H1 (cell line): ENCODE data around the gene ATF7. TPM values are rescaled to one million over a fixed set of nuclear protein-coding genes. Genes with fewer than 3 reads are reported as not detected.

Experiments used
- CTCF ChIA-PET: fragments of 300-600 bp; sonication (Branson Sonifier 250); formaldehyde crosslinking; loops from one replicate; lab custom pipeline; 2021; ENCODE audit not compliant: partially characterized antibody; lab: Charles Lee
- POLR2A ChIA-PET: fragments of 300-600 bp; sonication (Branson Sonifier 250); formaldehyde crosslinking; loops from one replicate; lab custom pipeline; 2021; ENCODE audit warnings: inconsistent platforms; ENCODE audit not compliant: partially characterized antibody; lab: Charles Lee
- DNase-seq, 2 experiments: peaks; one replicate each; pipeline versions ENCODE4 v3.0.0 to v3.0.0-alpha.2; 2010 to 2022; ENCODE audit warnings: low spot score in 2 of 2, low read depth in 1 of 2, mixed read lengths in 1 of 2
- FAIRE-seq: peaks from 2 replicates; lab custom pipeline; 2011; peaks lifted over from hg19 to GRCh38; lab: Jason Lieb, UNC
- H2AFZ ChIP-seq: 2 replicates; pipeline ENCODE4 v1.8.1; 2012; ENCODE audit warnings: low read length, inconsistent platforms
- H2AK5ac ChIP-seq: 2 replicates; pipeline ENCODE4 v1.6.1; 2013; ENCODE audit warnings: low read depth, low read length
- H2BK120ac ChIP-seq: replicated peaks from 2 replicates; pipeline ENCODE3; 2013; ENCODE audit warnings: low read depth, low read length, inconsistent platforms
- H2BK12ac ChIP-seq: 2 replicates; pipeline ENCODE4 v1.6.1; 2013; ENCODE audit warnings: low read depth, low read length
- H2BK15ac ChIP-seq: 2 replicates; pipeline ENCODE4 v1.6.1; 2013; ENCODE audit warnings: low read length
- H2BK20ac ChIP-seq: 2 replicates; pipeline ENCODE4 v1.6.1; 2013; ENCODE audit warnings: low read length
- H2BK5ac ChIP-seq: 2 replicates; pipeline ENCODE4 v1.6.1; 2013; ENCODE audit warnings: low read depth, low read length
- H3K14ac ChIP-seq: 2 replicates; pipeline ENCODE4 v1.6.1; 2013; ENCODE audit warnings: inconsistent platforms; ENCODE audit not compliant: insufficient read length
- H3K18ac ChIP-seq: 2 replicates; pipeline ENCODE4 v1.6.1; 2013; ENCODE audit warnings: low read length; ENCODE audit errors: extremely low read depth
- H3K23ac ChIP-seq: 2 replicates; pipeline ENCODE4 v1.6.1; 2013; ENCODE audit warnings: inconsistent platforms; ENCODE audit not compliant: insufficient read length
- H3K23me2 ChIP-seq: 2 replicates; pipeline ENCODE4 v1.6.1; 2013; ENCODE audit warnings: low read depth, low read length
- H3K27ac ChIP-seq: 2 replicates; pipeline ENCODE4 v1.6.1; 2011; ENCODE audit warnings: low read depth, low read length, inconsistent platforms
- H3K27me3 ChIP-seq, 4 experiments: replicated peaks in 1 of 4; 1 replicate in 1 of 4; 2 replicates in 3 of 4; pipeline versions ENCODE4 v1.6.1 to v1.8.1; 2011 to 2013; ENCODE audit warnings: low read length in 3 of 4, mild to moderate bottlenecking in 3 of 4, inconsistent platforms in 2 of 4, mixed read lengths in 2 of 4, moderate library complexity in 1 of 4; ENCODE audit not compliant: control insufficient read depth in 3 of 4, insufficient read depth in 3 of 4; ENCODE audit errors: extremely low read depth in 1 of 4
- H3K36me3 ChIP-seq, 4 experiments: 2 replicates each; pipeline versions ENCODE4 v1.6.1 to v1.8.1; 2011 to 2013; ENCODE audit warnings: mild to moderate bottlenecking in 4 of 4, low read length in 3 of 4, moderate library complexity in 2 of 4, control low read depth in 1 of 4, inconsistent platforms in 1 of 4; ENCODE audit not compliant: insufficient read depth in 4 of 4, control insufficient read depth in 2 of 4
- H3K4ac ChIP-seq: replicated peaks from 2 replicates; pipeline ENCODE3; 2013; ENCODE audit warnings: low read length, low read depth, mixed read lengths, inconsistent platforms; ENCODE audit not compliant: insufficient read length
- H3K4me1 ChIP-seq, 4 experiments: replicated peaks in 1 of 4; 1 replicate in 1 of 4; 2 replicates in 3 of 4; pipeline versions ENCODE4 v1.6.1 to v1.8.1; 2011 to 2013; ENCODE audit warnings: low read length in 3 of 4, inconsistent platforms in 2 of 4, mixed read lengths in 1 of 4; ENCODE audit not compliant: insufficient read depth in 4 of 4, control insufficient read depth in 3 of 4
- H3K4me2 ChIP-seq, 2 experiments: 2 replicates each; pipeline versions ENCODE4 v1.6.1 to v1.8.1; 2011 to 2013; ENCODE audit warnings: low read depth in 2 of 2, low read length in 2 of 2, control low read depth in 1 of 2, inconsistent platforms in 1 of 2, mild to moderate bottlenecking in 1 of 2; ENCODE audit not compliant: insufficient read depth in 1 of 2
- H3K4me3 ChIP-seq, 4 experiments: fragments of 200-600, 300-600 bp in 1 of 4; sonication (generic), shearing (Covaris generic), sonication (Bioruptor Twin) in 1 of 4; 2 replicates each; pipeline versions ENCODE4 v1.5.1 to v1.8.1; 2011 to 2016; ENCODE audit warnings: low read length in 4 of 4, low read depth in 3 of 4, control low read depth in 2 of 4, inconsistent platforms in 2 of 4, mild to moderate bottlenecking in 2 of 4, mixed read lengths in 1 of 4, moderate library complexity in 1 of 4; ENCODE audit not compliant: insufficient read depth in 2 of 4; ENCODE audit errors: extremely low read depth in 1 of 4
- H3K56ac ChIP-seq: replicated peaks from 2 replicates; pipeline ENCODE3; 2013; ENCODE audit warnings: low read depth, mild to moderate bottlenecking, mixed read lengths, low read length, inconsistent platforms; ENCODE audit not compliant: insufficient read length
- H3K79me1 ChIP-seq: 2 replicates; pipeline ENCODE4 v1.6.1; 2013; ENCODE audit warnings: low read depth, low read length, control low read depth
- H3K79me2 ChIP-seq, 2 experiments: 2 replicates each; pipeline versions ENCODE4 v1.6.1 to v1.8.1; 2012 to 2013; ENCODE audit warnings: low read length in 2 of 2, mild to moderate bottlenecking in 2 of 2, inconsistent platforms in 1 of 2; ENCODE audit not compliant: insufficient read depth in 2 of 2, control insufficient read depth in 1 of 2
- H3K9ac ChIP-seq, 4 experiments: replicated peaks in 1 of 4; 1 replicate in 1 of 4; 2 replicates in 3 of 4; pipeline versions ENCODE4 v1.6.1 to v1.8.1; 2011 to 2013; ENCODE audit warnings: low read depth in 3 of 4, low read length in 3 of 4, control low read depth in 2 of 4, mild to moderate bottlenecking in 2 of 4, moderate library complexity in 2 of 4, inconsistent platforms in 1 of 4; ENCODE audit errors: extremely low read depth in 1 of 4
- H3K9me3 ChIP-seq, 2 experiments: 2 replicates each; pipeline versions ENCODE4 v1.6.1 to v1.8.1; 2012 to 2013; ENCODE audit warnings: mild to moderate bottlenecking in 2 of 2, moderate library complexity in 2 of 2, control low read depth in 1 of 2, inconsistent platforms in 1 of 2, low read depth in 1 of 2, low read length in 1 of 2, mixed read lengths in 1 of 2; ENCODE audit not compliant: insufficient read depth in 2 of 2
- H4K20me1 ChIP-seq, 2 experiments: replicated peaks in 1 of 2; 2 replicates each; pipeline versions ENCODE3 to v1.8.1; 2011 to 2013; ENCODE audit warnings: inconsistent platforms in 2 of 2, low read length in 2 of 2, mild to moderate bottlenecking in 1 of 2; ENCODE audit not compliant: insufficient read depth in 2 of 2, control insufficient read depth in 1 of 2
- H4K5ac ChIP-seq: 2 replicates; pipeline ENCODE4 v1.6.1; 2013; ENCODE audit warnings: low read length, low read depth, mixed read lengths, inconsistent platforms; ENCODE audit not compliant: insufficient read length
- H4K8ac ChIP-seq: 2 replicates; pipeline ENCODE4 v1.8.0; 2013; ENCODE audit warnings: mild to moderate bottlenecking, moderate library complexity, low read length, inconsistent platforms; ENCODE audit not compliant: insufficient read depth; ENCODE audit errors: extremely low read depth
- H4K91ac ChIP-seq: replicated peaks from 2 replicates; pipeline ENCODE3; 2013; ENCODE audit warnings: low read length, mixed read lengths, inconsistent platforms; ENCODE audit not compliant: insufficient read length
- EP300 ChIP-seq, 2 experiments: IDR thresholded peaks; 1 replicate in 1 of 2; 2 replicates in 1 of 2; pipeline ENCODE4 v1.6.1; 2011 to 2012; ENCODE audit warnings: low read depth in 2 of 2, low read length in 2 of 2, mild to moderate bottlenecking in 2 of 2, borderline replicate concordance in 1 of 2, inconsistent platforms in 1 of 2, moderate library complexity in 1 of 2
- HDAC6 ChIP-seq: IDR thresholded peaks from one replicate; pipeline ENCODE4 v1.7.1; 2012; ENCODE audit warnings: low read depth, mild to moderate bottlenecking, inconsistent platforms, low read length, moderate library complexity
- MAFK ChIP-seq: IDR thresholded peaks from 2 replicates; pipeline ENCODE4 v1.6.1; 2012; ENCODE audit warnings: low read depth, mild to moderate bottlenecking, improper control_type of control experiment, low read length
- POLR2A ChIP-seq, 2 experiments: IDR thresholded peaks; 1 replicate in 1 of 2; 2 replicates in 1 of 2; pipeline ENCODE4 v1.6.1; 2011; ENCODE audit warnings: low read depth in 2 of 2, low read length in 2 of 2, mild to moderate bottlenecking in 2 of 2; ENCODE audit errors: control extremely low read depth in 1 of 2
- WGBS, 2 experiments: shearing (Covaris generic) in 1 of 2; methylation state at CpG; one replicate each; pipeline versions ENCODE4 v1.1.6 to v1.1.7; 2013 to 2015; ENCODE audit warnings: low lambda C conversion rate in 2 of 2, mixed read lengths in 2 of 2, inconsistent platforms in 1 of 2, low coverage in 1 of 2, missing lambda C conversion rate in 1 of 2; ENCODE audit not compliant: insufficient replicate concordance in 2 of 2, insufficient coverage in 1 of 2, insufficient read length in 1 of 2; ENCODE audit errors: extremely low coverage in 1 of 2, missing lambda C conversion rate in 1 of 2; 5-methylcytosine and 5-hydroxymethylcytosine counted together
- polyA plus RNA-seq, 7 experiments: library from polyadenylated mRNA; depleted of rRNA in 3 of 7; stranded (reverse) in 5 of 7; unstranded in 2 of 7; fragments of >200 nt in 5 of 7; fragments of 200-250 nt in 2 of 7; gene quantifications; 1 replicate in 5 of 7; 2 replicates in 1 of 7; 4 replicates in 1 of 7; pipeline versions ENCODE4 v1.2.1 to v1.2.3, GENCODE V29; 2011 to 2013; ENCODE audit warnings: missing spikeins in 2 of 7, mixed read lengths in 2 of 7
- total RNA-seq: library from RNA; stranded (reverse); fragmentation: NEBNext Ultra II Directional; extraction: Animal tissue kit (Norgen Biotek cat#: 25700); gene quantifications from 2 replicates; pipeline ENCODE4 v1.2.1, GENCODE V29; 2021

The ATF7 gene
- total and polyA plus RNA-seq, 2 of the 8 experiments (the other 6 are each of a cell fraction or from before 2014, with no cell fraction given), result 10.1 to 16.6 TPM

GRCh38 chr12:53575502-53576249 lies 50.5 kb downstream of the ATF7 start:
- H4K8ac ChIP-seq, result no peak overlapping the region
- no peak overlapping the region for H3K4ac ChIP-seq
- no peaks in the 10 kb centered on the region for H3K79me1 ChIP-seq
- no peaks in the 10 kb centered on the region for H3K27me3 ChIP-seq
- no peak overlapping the region for H4K91ac ChIP-seq
- no peaks in the 10 kb centered on the region for H3K79me2 ChIP-seq
- CTCF ChIA-PET, result interaction anchor here (1.1 kb wide), 3 partner anchors 9 to 32 kb away, joined by 3 to 4 read pairs (median 3); no protein-coding TSS in a partner anchor
- no peak overlapping the region for H2BK120ac ChIP-seq
- no peak for FAIRE-seq
- H2AFZ ChIP-seq, result no peak overlapping the region
- 88% methylated on average over 3 of the region's 3 CpGs; no CpG with 5 or more reads in 1 of the 2 experiments for WGBS, 2 experiments
- H2AK5ac ChIP-seq, result no peak overlapping the region
- H3K23me2 ChIP-seq, result no peaks in the 10 kb centered on the region
- no peak overlapping the region for H3K4me3 ChIP-seq
- H3K56ac ChIP-seq, result no peak overlapping the region
- no peak overlapping the region for H3K23ac ChIP-seq
- H4K5ac ChIP-seq, result no peak overlapping the region
- no peak overlapping the region for H3K4me2 ChIP-seq
- no peak for DNase-seq
- H3K36me3 ChIP-seq, result no peaks in the 10 kb centered on the region
- H3K4me1 ChIP-seq, result no peaks in the 10 kb centered on the region
- H2BK20ac ChIP-seq, result no peak overlapping the region
- H2BK15ac ChIP-seq, result no peak overlapping the region
- H2BK5ac ChIP-seq, result no peak overlapping the region
- H3K9ac ChIP-seq, result no peak overlapping the region
- POLR2A ChIA-PET, result interaction anchor here (0.8 kb wide), 1 partner anchor 83 kb away, joined by 4 read pairs; no protein-coding TSS in a partner anchor
- no peak overlapping the region for H2BK12ac ChIP-seq
- H3K14ac ChIP-seq, result no peak overlapping the region
- H4K20me1 ChIP-seq, result no peaks in the 10 kb centered on the region
- no peak overlapping the region for H3K27ac ChIP-seq
- H3K9me3 ChIP-seq, result no peaks in the 10 kb centered on the region
- TF ChIP-seq EP300 (IDR thresholded peaks at IDR 0.05; ENCODE audit: borderline replicate concordance in 1 of 2, low read depth in 2 of 2, low read length in 2 of 2), result no peak
- TF ChIP-seq POLR2A (IDR thresholded peaks at IDR 0.05; ENCODE audit: control extremely low read depth in 1 of 2, low read depth in 2 of 2, low read length in 2 of 2), result no peak
- TF ChIP-seq HDAC6, result no peak
- TF ChIP-seq MAFK, result peak; percentile 82
- TF ChIP-seq, all 59 proteins: peak for 1
- H3K18ac ChIP-seq, result no peak overlapping the region
